IMR-90 (cell line): ENCODE measurements around the gene UTP14C. TPM values are rescaled to one million over a fixed set of nuclear protein-coding genes. Genes with fewer than 3 reads are reported as not detected.

ENCODE experiments used
- ATAC-seq: fragments of 200-7000 bp; cut with Tn5 transposase; 2 replicates; pipeline ENCODE4 v1.9.1; 2020; ENCODE audit warnings: low read depth, mild to moderate bottlenecking, moderate library complexity
- BruUV-seq: library from RNA; stranded (reverse); fragments of 400-500 nt; replicated peaks from 2 replicates; lab custom pipeline; 2021; lab: Mats Ljungman, UMichigan
- CTCF ChIA-PET: fragments of 300-600 bp; formaldehyde crosslinking; extraction: SDS; loops from one replicate; lab custom pipeline; 2021; ENCODE audit warnings: antibody characterized with exemption; lab: Yijun Ruan, JAX
- POLR2A ChIA-PET: fragments of 300-600 bp; sonication (Branson Sonifier 250); formaldehyde crosslinking; loops from one replicate; lab custom pipeline; 2022; ENCODE audit warnings: antibody characterized with exemption; ENCODE audit not compliant: unreplicated experiment; lab: Charles Lee
- DNase-seq: peaks from one replicate; pipeline ENCODE4 v3.0.0; 2013
- H2AFZ ChIP-seq: replicated peaks from 2 replicates; pipeline ENCODE3; 2013; ENCODE audit warnings: low read length, mild to moderate bottlenecking; ENCODE audit not compliant: poor library complexity
- H2AK5ac ChIP-seq: 2 replicates; pipeline ENCODE4 v1.6.1; 2013; ENCODE audit warnings: low read depth, low read length, inconsistent platforms
- H2AK9ac ChIP-seq: replicated peaks from 2 replicates; pipeline ENCODE3; 2013; ENCODE audit warnings: mild to moderate bottlenecking, low read depth, low read length, moderate library complexity; ENCODE audit not compliant: poor library complexity
- H2BK120ac ChIP-seq: 2 replicates; pipeline ENCODE4 v1.6.1; 2013; ENCODE audit warnings: low read depth, low read length, inconsistent platforms
- H2BK15ac ChIP-seq: 3 replicates; pipeline ENCODE4 v1.6.1; 2013; ENCODE audit warnings: low read depth, low read length, inconsistent platforms
- H2BK20ac ChIP-seq: 2 replicates; pipeline ENCODE4 v1.6.1; 2013; ENCODE audit warnings: low read depth, mild to moderate bottlenecking, inconsistent platforms, low read length, moderate library complexity
- H2BK5ac ChIP-seq: 2 replicates; pipeline ENCODE4 v1.6.1; 2013; ENCODE audit warnings: mild to moderate bottlenecking, low read depth, low read length, inconsistent platforms; ENCODE audit not compliant: poor library complexity, severe bottlenecking
- H3K14ac ChIP-seq: replicated peaks from 2 replicates; pipeline ENCODE4 v1.6.1; 2013; ENCODE audit warnings: low read depth, low read length, inconsistent platforms
- H3K18ac ChIP-seq: 2 replicates; pipeline ENCODE4 v1.6.1; 2013; ENCODE audit warnings: low read depth, low read length, control low read depth
- H3K23ac ChIP-seq: 2 replicates; pipeline ENCODE4 v1.6.1; 2013; ENCODE audit warnings: low read depth, low read length, inconsistent platforms
- H3K27ac ChIP-seq: 2 replicates; pipeline ENCODE4 v1.5.1; 2013; ENCODE audit warnings: mild to moderate bottlenecking, control low read depth, low read length; ENCODE audit not compliant: insufficient read depth
- H3K27me3 ChIP-seq: 2 replicates; pipeline ENCODE4 v1.6.1; 2013; ENCODE audit warnings: low read length; ENCODE audit not compliant: control insufficient read depth, insufficient read depth
- H3K36me3 ChIP-seq: 2 replicates; pipeline ENCODE4 v1.6.1; 2013; ENCODE audit warnings: low read length, mixed read lengths; ENCODE audit not compliant: control insufficient read depth, insufficient read depth
- H3K4ac ChIP-seq: 2 replicates; pipeline ENCODE4 v1.6.1; 2013; ENCODE audit warnings: low read depth, low read length, inconsistent platforms
- H3K4me1 ChIP-seq: 2 replicates; pipeline ENCODE4 v1.6.1; 2013; ENCODE audit warnings: low read length, mixed read lengths; ENCODE audit not compliant: control insufficient read depth, insufficient read depth
- H3K4me2 ChIP-seq: 2 replicates; pipeline ENCODE4 v1.6.1; 2013; ENCODE audit warnings: low read depth, mild to moderate bottlenecking, control low read depth, low read length, moderate library complexity
- H3K4me3 ChIP-seq: 2 replicates; pipeline ENCODE4 v1.5.1; 2013; ENCODE audit warnings: low read depth, mild to moderate bottlenecking, control low read depth, low read length, moderate library complexity; ENCODE audit not compliant: insufficient read depth
- H3K56ac ChIP-seq: 2 replicates; pipeline ENCODE4 v1.6.1; 2013; ENCODE audit warnings: low read length, inconsistent platforms; ENCODE audit not compliant: insufficient read depth; ENCODE audit errors: extremely low read depth
- H3K79me1 ChIP-seq, 2 experiments: 2 replicates each; pipeline ENCODE4 v1.6.1; 2013; ENCODE audit warnings: low read length in 2 of 2, inconsistent platforms in 1 of 2, low read depth in 1 of 2
- H3K9ac ChIP-seq: 2 replicates; pipeline ENCODE4 v1.6.1; 2013; ENCODE audit warnings: low read depth, low read length, control low read depth
- H3K9me1 ChIP-seq: 2 replicates; pipeline ENCODE4 v1.6.1; 2013; ENCODE audit warnings: low read length, inconsistent platforms; ENCODE audit not compliant: insufficient read depth
- H3K9me3 ChIP-seq: 2 replicates; pipeline ENCODE4 v1.6.1; 2013; ENCODE audit warnings: low read length; ENCODE audit not compliant: control insufficient read depth, insufficient read depth
- H4K20me1 ChIP-seq: 2 replicates; pipeline ENCODE4 v1.6.1; 2013; ENCODE audit warnings: low read length, inconsistent platforms; ENCODE audit not compliant: insufficient read depth
- H4K5ac ChIP-seq: 2 replicates; pipeline ENCODE4 v1.6.1; 2013; ENCODE audit warnings: mild to moderate bottlenecking, low read depth, low read length, control low read depth
- H4K8ac ChIP-seq, 2 experiments: 2 replicates each; pipeline ENCODE4 v1.6.1; 2013; ENCODE audit warnings: low read depth in 2 of 2, low read length in 2 of 2, control low read depth in 1 of 2, inconsistent platforms in 1 of 2
- H4K91ac ChIP-seq: 2 replicates; pipeline ENCODE4 v1.6.1; 2013; ENCODE audit warnings: low read depth, low read length, inconsistent platforms; ENCODE audit not compliant: insufficient read depth
- BHLHE40 ChIP-seq: fragments of 150-350 bp; IDR thresholded peaks from 2 replicates; pipeline ENCODE4 v1.6.1; 2016; ENCODE audit warnings: mild to moderate bottlenecking, low read depth, low read length
- CEBPB ChIP-seq: IDR thresholded peaks from 2 replicates; pipeline ENCODE4 v1.6.1; 2012; ENCODE audit warnings: low read depth, low read length, improper control_type of control experiment
- FOS ChIP-seq: fragments of 150-350 bp; IDR thresholded peaks from 2 replicates; pipeline ENCODE4 v1.6.1; 2016; ENCODE audit warnings: low read depth, low read length
- MAFK ChIP-seq: IDR thresholded peaks from 2 replicates; pipeline ENCODE4 v1.6.1; 2012; ENCODE audit warnings: low read depth, low read length, improper control_type of control experiment
- MAZ ChIP-seq: IDR thresholded peaks from 2 replicates; pipeline ENCODE4 v1.6.1; 2012; ENCODE audit warnings: low read depth, mild to moderate bottlenecking, low read length, improper control_type of control experiment, moderate library complexity, borderline replicate concordance
- MXI1 ChIP-seq: IDR thresholded peaks from 2 replicates; pipeline ENCODE4 v1.6.1; 2012; ENCODE audit warnings: low read depth, mild to moderate bottlenecking, low read length, moderate library complexity, borderline replicate concordance
- NFE2L2 ChIP-seq: fragments of 150-350 bp; IDR thresholded peaks from 2 replicates; pipeline ENCODE4 v1.6.1; 2016; ENCODE audit warnings: low read depth, mild to moderate bottlenecking, low read length
- POLR2A ChIP-seq: IDR thresholded peaks from 2 replicates; pipeline ENCODE4 v1.6.1; 2012; ENCODE audit warnings: mild to moderate bottlenecking, low read depth, low read length
- RAD21 ChIP-seq: IDR thresholded peaks from 2 replicates; pipeline ENCODE4 v1.6.1; 2012; ENCODE audit warnings: low read length, improper control_type of control experiment
- RCOR1 ChIP-seq: IDR thresholded peaks from 2 replicates; pipeline ENCODE4 v1.6.1; 2012; ENCODE audit warnings: mild to moderate bottlenecking, low read length, improper control_type of control experiment; ENCODE audit not compliant: insufficient replicate concordance
- RFX5 ChIP-seq: IDR thresholded peaks from 2 replicates; pipeline ENCODE4 v1.8.0; 2012; ENCODE audit warnings: low read depth, mild to moderate bottlenecking, low read length, moderate library complexity
- WGBS, 2 experiments: methylation state at CpG; one replicate each; pipeline versions ENCODE4 v1.1.5 to v1.1.7; 2013; ENCODE audit warnings: missing lambda C conversion rate in 2 of 2; ENCODE audit not compliant: insufficient read length in 1 of 2; ENCODE audit errors: extremely low coverage in 2 of 2; 5-methylcytosine and 5-hydroxymethylcytosine counted together
- dilution Hi-C: fragments of 300-500 bp; cut with HindIII; formaldehyde crosslinking; loops from one replicate; pipeline ENCODE4 v1.14.3; 2018; ENCODE audit warnings: low sequenced_read_pairs; ENCODE audit not compliant: unreplicated experiment
- in situ Hi-C: fragments of 300-500 bp; cut with MboI; formaldehyde crosslinking; loops from 3 replicates; pipeline ENCODE4 v1.14.3; 2019; ENCODE audit warnings: low sequenced_read_pairs, inconsistent platforms, mixed read lengths
- intact Hi-C: fragments of 100-400 bp; cut with micrococcal nuclease; formaldehyde crosslinking; loops from 2 replicates; pipeline ENCODE4 v1.10.0; 2022
- polyA plus RNA-seq, 3 experiments: library from polyadenylated mRNA; depleted of rRNA; stranded (reverse); fragments of >200 nt; gene quantifications; 2 replicates each; pipeline ENCODE4 v1.2.3, GENCODE V29; 2012; ENCODE audit warnings: low replicate concordance in 1 of 3
- total RNA-seq: library from RNA; depleted of rRNA; stranded (reverse); fragments of >200 nt; gene quantifications from 2 replicates; pipeline ENCODE4 v1.2.3, GENCODE V29; 2012
- TF ChIP-seq, protein P1 (sequence below): fragments of 150-350 bp; IDR thresholded peaks from 2 replicates; pipeline ENCODE4 v1.6.1; 2017; ENCODE audit warnings: mild to moderate bottlenecking, antibody characterized with exemption, low read length, low read depth
- TF ChIP-seq, protein P2 (sequence below): conservative IDR thresholded peaks from 2 replicates; pipeline ENCODE4 v1.5.1; 2012; ENCODE audit warnings: mild to moderate bottlenecking, low read depth, low read length, improper control_type of control experiment

UTP14C gene
- total and polyA plus RNA-seq, 2 of the 4 experiments (the other 2 are of a cell fraction): 8.2 to 12.5 TPM

- no peak overlapping the region for H3K14ac ChIP-seq
- no peaks in the 10 kb centered on the region for H3K9me1 ChIP-seq
- H2BK15ac ChIP-seq: no peak overlapping the region
- no CpG with 5 or more reads among the region's 3 CpGs for WGBS, 2 experiments
- in situ Hi-C loops (no loop called here), dilution Hi-C loops (no loop called here), intact Hi-C loops (no loop called here)
- POLR2A ChIA-PET: no interaction called here
- no peak overlapping the region for H3K23ac ChIP-seq
- CTCF ChIA-PET: no interaction called here
- DNase-seq: no peak
- no peak overlapping the region for H3K18ac ChIP-seq
- no peak overlapping the region for H4K8ac ChIP-seq
- no peak overlapping the region for H2AK5ac ChIP-seq
- no peak overlapping the region for H2AFZ ChIP-seq
- no peak overlapping the region for H3K56ac ChIP-seq
- H3K27me3 ChIP-seq: no peaks in the 10 kb centered on the region
- H3K4me2 ChIP-seq: no peak overlapping the region
- no peak overlapping the region for H3K4ac ChIP-seq
- H3K36me3 ChIP-seq: no peaks in the 10 kb centered on the region
- no peak overlapping the region for H2BK20ac ChIP-seq
- no peak overlapping the region for H3K9ac ChIP-seq
- TF ChIP-seq MXI1 (no peak), NFE2L2 (no peak), FOS (no peak), RFX5 (no peak), RAD21 (no peak), RCOR1 (no peak), MAFK (no peak), CEBPB (no peak), MAZ (no peak), POLR2A (no peak), BHLHE40 (no peak)
- TF ChIP-seq, protein P1, sequence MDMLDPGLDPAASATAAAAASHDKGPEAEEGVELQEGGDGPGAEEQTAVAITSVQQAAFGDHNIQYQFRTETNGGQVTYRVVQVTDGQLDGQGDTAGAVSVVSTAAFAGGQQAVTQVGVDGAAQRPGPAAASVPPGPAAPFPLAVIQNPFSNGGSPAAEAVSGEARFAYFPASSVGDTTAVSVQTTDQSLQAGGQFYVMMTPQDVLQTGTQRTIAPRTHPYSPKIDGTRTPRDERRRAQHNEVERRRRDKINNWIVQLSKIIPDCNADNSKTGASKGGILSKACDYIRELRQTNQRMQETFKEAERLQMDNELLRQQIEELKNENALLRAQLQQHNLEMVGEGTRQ: no peak
- TF ChIP-seq, protein P2, sequence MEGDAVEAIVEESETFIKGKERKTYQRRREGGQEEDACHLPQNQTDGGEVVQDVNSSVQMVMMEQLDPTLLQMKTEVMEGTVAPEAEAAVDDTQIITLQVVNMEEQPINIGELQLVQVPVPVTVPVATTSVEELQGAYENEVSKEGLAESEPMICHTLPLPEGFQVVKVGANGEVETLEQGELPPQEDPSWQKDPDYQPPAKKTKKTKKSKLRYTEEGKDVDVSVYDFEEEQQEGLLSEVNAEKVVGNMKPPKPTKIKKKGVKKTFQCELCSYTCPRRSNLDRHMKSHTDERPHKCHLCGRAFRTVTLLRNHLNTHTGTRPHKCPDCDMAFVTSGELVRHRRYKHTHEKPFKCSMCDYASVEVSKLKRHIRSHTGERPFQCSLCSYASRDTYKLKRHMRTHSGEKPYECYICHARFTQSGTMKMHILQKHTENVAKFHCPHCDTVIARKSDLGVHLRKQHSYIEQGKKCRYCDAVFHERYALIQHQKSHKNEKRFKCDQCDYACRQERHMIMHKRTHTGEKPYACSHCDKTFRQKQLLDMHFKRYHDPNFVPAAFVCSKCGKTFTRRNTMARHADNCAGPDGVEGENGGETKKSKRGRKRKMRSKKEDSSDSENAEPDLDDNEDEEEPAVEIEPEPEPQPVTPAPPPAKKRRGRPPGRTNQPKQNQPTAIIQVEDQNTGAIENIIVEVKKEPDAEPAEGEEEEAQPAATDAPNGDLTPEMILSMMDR: no peak
- no peaks in the 10 kb centered on the region for H3K79me1 ChIP-seq
- no peak overlapping the region for H3K27ac ChIP-seq
- no peak for ATAC-seq
- H4K5ac ChIP-seq: no peak overlapping the region
- H2BK5ac ChIP-seq: no peak overlapping the region
- BruUV-seq: no TSS peak
- H4K20me1 ChIP-seq: no peaks in the 10 kb centered on the region
- no peak overlapping the region for H2AK9ac ChIP-seq
- no peak overlapping the region for H4K91ac ChIP-seq
- H3K9me3 ChIP-seq: no peaks in the 10 kb centered on the region
- no peak overlapping the region for H2BK120ac ChIP-seq
- no peak overlapping the region for H3K4me3 ChIP-seq
- no peaks in the 10 kb centered on the region for H3K4me1 ChIP-seq
Observed at GRCh38 chr13:52047463-52047862, 23.0 kb downstream of the UTP14C start.
